HepG2 (cell line): ENCODE measurements around the gene PSMC4. TPM values are rescaled to one million over a fixed set of nuclear protein-coding genes. Genes with fewer than 3 reads are reported as not detected.
A peak's percentile ranks its signal among the peaks of the same experiment; 100 is the strongest.

Experiments used
- ELF1 ChIP-seq: sonication (generic); formaldehyde crosslinking; IDR thresholded peaks from 2 replicates; pipeline ENCODE4 v1.4.0; 2020; ENCODE audit warnings: missing genetic modification reagents
- JUN ChIP-seq: sonication (generic); formaldehyde crosslinking; IDR thresholded peaks from 2 replicates; pipeline ENCODE4 v1.4.0; 2020; ENCODE audit warnings: mild to moderate bottlenecking, missing genetic modification reagents
- PAF1 ChIP-seq: IDR thresholded peaks from 2 replicates; pipeline ENCODE4 v1.6.1; 2016; ENCODE audit warnings: missing genetic modification reagents, missing compliant biosample characterization
- RXRB ChIP-seq: IDR thresholded peaks from 2 replicates; pipeline ENCODE4 v1.6.1; 2016; ENCODE audit warnings: borderline replicate concordance, missing genetic modification reagents, missing compliant biosample characterization
- SP4 ChIP-seq: sonication (generic); formaldehyde crosslinking; IDR thresholded peaks from 2 replicates; pipeline ENCODE4 v1.8.1; 2023; ENCODE audit warnings: mild to moderate bottlenecking, missing genetic modification reagents
- TBX2 ChIP-seq: sonication (generic); formaldehyde crosslinking; IDR thresholded peaks from 2 replicates; pipeline ENCODE4 v1.5.0; 2020; ENCODE audit warnings: missing genetic modification reagents, mild to moderate bottlenecking, borderline replicate concordance
- TOPORS ChIP-seq: sonication (generic); formaldehyde crosslinking; IDR thresholded peaks from 2 replicates; pipeline ENCODE4 v1.8.0; 2023; ENCODE audit warnings: mild to moderate bottlenecking, missing genetic modification reagents
- ZNF121 ChIP-seq: sonication (generic); formaldehyde crosslinking; IDR thresholded peaks from 2 replicates; pipeline ENCODE4 v1.5.0; 2020; ENCODE audit warnings: mild to moderate bottlenecking, missing genetic modification reagents
- ZNF367 ChIP-seq: sonication (generic); formaldehyde crosslinking; IDR thresholded peaks from 2 replicates; pipeline ENCODE4 v1.4.0; 2020; ENCODE audit warnings: missing genetic modification reagents, borderline replicate concordance
- ZNF383 ChIP-seq: sonication (generic); formaldehyde crosslinking; IDR thresholded peaks from 2 replicates; pipeline ENCODE4 v1.4.0; 2020; ENCODE audit warnings: missing genetic modification reagents, mild to moderate bottlenecking, borderline replicate concordance
- ZNF891 ChIP-seq: sonication (generic); formaldehyde crosslinking; IDR thresholded peaks from 2 replicates; pipeline ENCODE4 v1.5.0; 2020; ENCODE audit warnings: mild to moderate bottlenecking, missing genetic modification reagents
- polyA plus RNA-seq, 8 experiments: library from polyadenylated mRNA; depleted of rRNA in 3 of 8; stranded (reverse) in 7 of 8; unstranded in 1 of 8; fragments of >200 nt; fragmentation: Illumina TruSeq in 4 of 8; extraction: Trizol in 4 of 8; gene quantifications; 2 replicates each; pipeline versions ENCODE4 v1.2.1 to v1.2.3, GENCODE V29; 2011 to 2016; ENCODE audit warnings: low read depth in 4 of 8, missing spikeins in 1 of 8, mixed read lengths in 1 of 8; ENCODE audit not compliant: insufficient read depth in 1 of 8
- total RNA-seq, 5 experiments: library from RNA; depleted of rRNA; stranded (reverse); fragments of >200 nt; fragmentation: Illumina TruSeq; extraction: Trizol; gene quantifications; 2 replicates each; pipeline ENCODE4 v1.2.3, GENCODE V29; 2016; ENCODE audit warnings: low read depth in 1 of 5
- TF ChIP-seq, protein P1 (sequence below), 2 experiments: sonication (generic) in 1 of 2; formaldehyde crosslinking in 1 of 2; IDR thresholded peaks; 2 replicates each; pipeline versions ENCODE4 v1.6.1 to v1.9.0; 2014 to 2022; ENCODE audit warnings: antibody characterized with exemption in 1 of 2, borderline replicate concordance in 1 of 2, inconsistent platforms in 1 of 2, low read depth in 1 of 2, missing genetic modification reagents in 1 of 2
- TF ChIP-seq, protein P2 (sequence below): sonication (generic); formaldehyde crosslinking; IDR thresholded peaks from 2 replicates; pipeline ENCODE4 v1.8.0; 2022; ENCODE audit warnings: mild to moderate bottlenecking, missing genetic modification reagents, moderate library complexity
- TF ChIP-seq, protein P3 (sequence below): sonication (generic); formaldehyde crosslinking; IDR thresholded peaks from 2 replicates; pipeline ENCODE4 v1.4.0; 2020; ENCODE audit warnings: missing genetic modification reagents, borderline replicate concordance
- TF ChIP-seq, protein P4 (sequence below): sonication (generic); formaldehyde crosslinking; IDR thresholded peaks from 2 replicates; pipeline ENCODE4 v1.4.0; 2020; ENCODE audit warnings: mild to moderate bottlenecking, low read depth, missing genetic modification reagents
- TF ChIP-seq, protein P5 (sequence below): fragments of 450-650 bp; IDR thresholded peaks from 2 replicates; pipeline ENCODE4 v1.6.1; 2016

The PSMC4 gene
- total and polyA plus RNA-seq, 2 of the 13 experiments (the other 11 are each of a cell fraction or from before 2014, with no cell fraction given): 49.9 to 160 TPM

DNA sequence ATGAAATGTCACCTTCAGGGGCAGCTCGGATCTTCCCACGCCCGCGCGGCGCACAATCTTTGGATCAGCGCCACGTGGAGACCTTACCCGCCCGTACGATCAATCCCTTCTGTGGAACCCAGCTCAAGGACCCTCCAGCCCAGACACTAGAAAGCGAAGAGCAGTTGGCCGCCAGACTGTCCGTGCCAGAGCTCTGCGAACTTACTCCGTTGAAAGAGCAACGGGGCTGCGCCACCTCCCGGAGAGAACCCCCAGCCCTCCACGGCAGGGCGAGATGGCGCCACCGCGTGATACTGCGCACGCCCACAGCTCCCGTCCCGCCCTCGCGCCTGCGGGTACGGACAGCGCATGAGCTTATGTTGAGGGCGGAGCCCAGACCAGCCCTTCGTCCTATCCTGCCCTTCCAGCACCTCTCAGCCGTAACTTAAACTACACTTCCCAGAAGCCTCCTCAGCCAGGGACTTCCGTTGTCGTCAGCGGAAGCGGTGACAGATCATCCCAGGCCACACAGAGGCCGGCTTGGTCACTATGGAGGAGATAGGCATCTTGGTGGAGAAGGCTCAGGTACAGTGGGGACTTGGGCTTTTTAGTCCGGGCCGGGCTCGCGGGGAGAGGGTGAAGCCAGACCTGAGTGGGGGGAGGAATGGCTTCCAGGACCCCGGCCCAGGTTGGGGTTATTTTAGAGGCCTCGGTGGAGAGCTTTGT lies at the start of gene PSMC4 (continued):
- TF ChIP-seq, protein P1, sequence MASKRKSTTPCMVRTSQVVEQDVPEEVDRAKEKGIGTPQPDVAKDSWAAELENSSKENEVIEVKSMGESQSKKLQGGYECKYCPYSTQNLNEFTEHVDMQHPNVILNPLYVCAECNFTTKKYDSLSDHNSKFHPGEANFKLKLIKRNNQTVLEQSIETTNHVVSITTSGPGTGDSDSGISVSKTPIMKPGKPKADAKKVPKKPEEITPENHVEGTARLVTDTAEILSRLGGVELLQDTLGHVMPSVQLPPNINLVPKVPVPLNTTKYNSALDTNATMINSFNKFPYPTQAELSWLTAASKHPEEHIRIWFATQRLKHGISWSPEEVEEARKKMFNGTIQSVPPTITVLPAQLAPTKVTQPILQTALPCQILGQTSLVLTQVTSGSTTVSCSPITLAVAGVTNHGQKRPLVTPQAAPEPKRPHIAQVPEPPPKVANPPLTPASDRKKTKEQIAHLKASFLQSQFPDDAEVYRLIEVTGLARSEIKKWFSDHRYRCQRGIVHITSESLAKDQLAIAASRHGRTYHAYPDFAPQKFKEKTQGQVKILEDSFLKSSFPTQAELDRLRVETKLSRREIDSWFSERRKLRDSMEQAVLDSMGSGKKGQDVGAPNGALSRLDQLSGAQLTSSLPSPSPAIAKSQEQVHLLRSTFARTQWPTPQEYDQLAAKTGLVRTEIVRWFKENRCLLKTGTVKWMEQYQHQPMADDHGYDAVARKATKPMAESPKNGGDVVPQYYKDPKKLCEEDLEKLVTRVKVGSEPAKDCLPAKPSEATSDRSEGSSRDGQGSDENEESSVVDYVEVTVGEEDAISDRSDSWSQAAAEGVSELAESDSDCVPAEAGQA (IDR thresholded peaks at IDR 0.05; ENCODE audit: low read depth): peak; percentile 80
- TF ChIP-seq, protein P1 (CRISPR knock-in tag; IDR thresholded peaks at IDR 0.05; ENCODE audit: borderline replicate concordance): no peak; the same call in 1 of the 2 replicates
- TF ChIP-seq ZNF891 (CRISPR knock-in tag): peak; percentile 38; the same call in 1 of the 2 replicates
- TF ChIP-seq PAF1 (CRISPR knock-in tag): no peak
- TF ChIP-seq TOPORS: no peak
- peak; percentile 76 for TF ChIP-seq RXRB
- TF ChIP-seq, protein P2, sequence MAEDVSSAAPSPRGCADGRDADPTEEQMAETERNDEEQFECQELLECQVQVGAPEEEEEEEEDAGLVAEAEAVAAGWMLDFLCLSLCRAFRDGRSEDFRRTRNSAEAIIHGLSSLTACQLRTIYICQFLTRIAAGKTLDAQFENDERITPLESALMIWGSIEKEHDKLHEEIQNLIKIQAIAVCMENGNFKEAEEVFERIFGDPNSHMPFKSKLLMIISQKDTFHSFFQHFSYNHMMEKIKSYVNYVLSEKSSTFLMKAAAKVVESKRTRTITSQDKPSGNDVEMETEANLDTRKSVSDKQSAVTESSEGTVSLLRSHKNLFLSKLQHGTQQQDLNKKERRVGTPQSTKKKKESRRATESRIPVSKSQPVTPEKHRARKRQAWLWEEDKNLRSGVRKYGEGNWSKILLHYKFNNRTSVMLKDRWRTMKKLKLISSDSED (CRISPR knock-in tag): no peak
- TF ChIP-seq TBX2 (CRISPR knock-in tag): peak; percentile 86
- no peak; the same call in 1 of the 2 replicates for TF ChIP-seq JUN (CRISPR knock-in tag)
- no peak for TF ChIP-seq ZNF383 (CRISPR knock-in tag)
- no peak for TF ChIP-seq ZNF367 (CRISPR knock-in tag)
- TF ChIP-seq ZNF121 (CRISPR knock-in tag): no peak; the same call in 1 of the 2 replicates
- TF ChIP-seq, protein P3, sequence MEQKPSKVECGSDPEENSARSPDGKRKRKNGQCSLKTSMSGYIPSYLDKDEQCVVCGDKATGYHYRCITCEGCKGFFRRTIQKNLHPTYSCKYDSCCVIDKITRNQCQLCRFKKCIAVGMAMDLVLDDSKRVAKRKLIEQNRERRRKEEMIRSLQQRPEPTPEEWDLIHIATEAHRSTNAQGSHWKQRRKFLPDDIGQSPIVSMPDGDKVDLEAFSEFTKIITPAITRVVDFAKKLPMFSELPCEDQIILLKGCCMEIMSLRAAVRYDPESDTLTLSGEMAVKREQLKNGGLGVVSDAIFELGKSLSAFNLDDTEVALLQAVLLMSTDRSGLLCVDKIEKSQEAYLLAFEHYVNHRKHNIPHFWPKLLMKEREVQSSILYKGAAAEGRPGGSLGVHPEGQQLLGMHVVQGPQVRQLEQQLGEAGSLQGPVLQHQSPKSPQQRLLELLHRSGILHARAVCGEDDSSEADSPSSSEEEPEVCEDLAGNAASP (CRISPR knock-in tag): peak; percentile 92
- TF ChIP-seq, protein P4, sequence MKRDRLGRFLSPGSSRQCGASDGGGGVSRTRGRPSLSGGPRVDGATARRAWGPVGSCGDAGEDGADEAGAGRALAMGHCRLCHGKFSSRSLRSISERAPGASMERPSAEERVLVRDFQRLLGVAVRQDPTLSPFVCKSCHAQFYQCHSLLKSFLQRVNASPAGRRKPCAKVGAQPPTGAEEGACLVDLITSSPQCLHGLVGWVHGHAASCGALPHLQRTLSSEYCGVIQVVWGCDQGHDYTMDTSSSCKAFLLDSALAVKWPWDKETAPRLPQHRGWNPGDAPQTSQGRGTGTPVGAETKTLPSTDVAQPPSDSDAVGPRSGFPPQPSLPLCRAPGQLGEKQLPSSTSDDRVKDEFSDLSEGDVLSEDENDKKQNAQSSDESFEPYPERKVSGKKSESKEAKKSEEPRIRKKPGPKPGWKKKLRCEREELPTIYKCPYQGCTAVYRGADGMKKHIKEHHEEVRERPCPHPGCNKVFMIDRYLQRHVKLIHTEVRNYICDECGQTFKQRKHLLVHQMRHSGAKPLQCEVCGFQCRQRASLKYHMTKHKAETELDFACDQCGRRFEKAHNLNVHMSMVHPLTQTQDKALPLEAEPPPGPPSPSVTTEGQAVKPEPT (CRISPR knock-in tag): peak; percentile 59; the same call in 1 of the 2 replicates
- TF ChIP-seq ELF1 (CRISPR knock-in tag): peak; percentile 96
- TF ChIP-seq, protein P5, sequence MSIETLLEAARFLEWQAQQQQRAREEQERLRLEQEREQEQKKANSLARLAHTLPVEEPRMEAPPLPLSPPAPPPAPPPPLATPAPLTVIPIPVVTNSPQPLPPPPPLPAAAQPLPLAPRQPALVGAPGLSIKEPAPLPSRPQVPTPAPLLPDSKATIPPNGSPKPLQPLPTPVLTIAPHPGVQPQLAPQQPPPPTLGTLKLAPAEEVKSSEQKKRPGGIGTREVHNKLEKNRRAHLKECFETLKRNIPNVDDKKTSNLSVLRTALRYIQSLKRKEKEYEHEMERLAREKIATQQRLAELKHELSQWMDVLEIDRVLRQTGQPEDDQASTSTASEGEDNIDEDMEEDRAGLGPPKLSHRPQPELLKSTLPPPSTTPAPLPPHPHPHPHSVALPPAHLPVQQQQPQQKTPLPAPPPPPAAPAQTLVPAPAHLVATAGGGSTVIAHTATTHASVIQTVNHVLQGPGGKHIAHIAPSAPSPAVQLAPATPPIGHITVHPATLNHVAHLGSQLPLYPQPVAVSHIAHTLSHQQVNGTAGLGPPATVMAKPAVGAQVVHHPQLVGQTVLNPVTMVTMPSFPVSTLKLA: peak; percentile 69
- TF ChIP-seq SP4 (CRISPR knock-in tag): peak; percentile 75; the same call in 1 of the 2 replicates
